KOPT-K1 (cell line): ENCODE data around the gene JHY.
"Not testable (repeated sequence)": the region's sequence is repeated elsewhere in the genome, so short reads cannot be mapped to it uniquely, and the experiment has no call there.

Experiments used
- H3K27ac ChIP-seq: fragments of 200-600 bp; sonication (generic); 2 replicates; pipeline ENCODE4 v1.5.1; 2016; ENCODE audit warnings: antibody characterized with exemption, mild to moderate bottlenecking, low read depth, low read length; ENCODE audit not compliant: poor library complexity, severe bottlenecking
- H3K36me3 ChIP-seq: fragments of 200-600 bp; sonication (generic); 2 replicates; pipeline ENCODE4 v1.5.1; 2017; ENCODE audit warnings: antibody characterized with exemption, mild to moderate bottlenecking, low read length, moderate library complexity; ENCODE audit not compliant: insufficient read depth
- H3K9me3 ChIP-seq: fragments of 200-600 bp; sonication (generic); 2 replicates; pipeline ENCODE4 v1.5.1; 2017; ENCODE audit warnings: antibody characterized with exemption, low read length, mild to moderate bottlenecking; ENCODE audit not compliant: insufficient read depth, poor library complexity, severe bottlenecking

JHY gene

DNA sequence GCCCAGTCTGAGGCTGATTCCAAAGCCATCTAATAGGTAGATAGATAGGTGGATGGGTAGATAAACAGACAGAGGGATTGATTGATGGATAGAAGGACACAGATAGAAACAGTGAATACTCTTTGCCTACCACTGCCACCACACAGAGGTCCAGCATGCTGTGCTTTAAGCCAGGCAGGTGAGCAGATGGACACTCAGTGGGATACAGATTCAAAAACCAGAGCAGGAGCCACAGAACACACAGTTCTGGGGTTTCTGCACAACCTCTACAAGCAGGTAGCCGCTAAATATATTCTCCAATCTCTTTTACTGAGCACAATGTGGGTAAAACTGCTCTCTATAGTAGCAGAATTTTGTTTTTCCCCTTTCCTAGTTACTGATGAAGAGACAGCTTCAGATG, 20.5 kb upstream of the JHY start:
- Histone ChIP-seq H3K27ac (no peak overlapping the region), H3K9me3 (no peaks in the 10 kb centered on the region), H3K36me3 (no peaks in the 10 kb centered on the region)

DNA sequence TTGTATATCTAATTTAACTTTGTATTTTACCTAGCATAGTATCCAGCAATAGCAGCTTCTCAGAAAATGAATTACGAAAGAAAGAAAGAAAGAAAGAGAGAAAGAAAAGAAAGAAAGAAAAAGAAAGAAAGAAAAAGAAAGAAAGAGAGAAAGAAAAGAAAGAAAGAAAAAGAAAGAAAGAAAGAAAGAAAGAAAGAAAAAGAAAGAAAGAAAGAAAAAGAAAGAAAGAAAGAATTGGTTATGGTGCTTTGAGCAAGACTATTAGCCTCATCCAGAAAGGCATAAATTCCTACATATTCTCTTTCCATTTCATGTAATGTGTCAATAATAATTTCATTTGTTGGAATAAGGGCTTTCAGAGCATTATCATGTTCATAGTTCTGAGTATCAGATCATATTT, 19.4 kb upstream of the JHY start:
- not testable (repeated sequence) for H3K9me3 ChIP-seq, H3K36me3 ChIP-seq, H3K27ac ChIP-seq

- Histone ChIP-seq H3K9me3 (no peaks in the 10 kb centered on the region), H3K36me3 (no peaks in the 10 kb centered on the region), H3K27ac (no peak overlapping the region)
Measured at GRCh38 chr11:122863704-122864326, 18.7 kb upstream of the JHY start.

- H3K9me3 ChIP-seq = no peaks in the 10 kb centered on the region
Measured at GRCh38 chr11:122864386-122865115, 18.0 kb upstream of the JHY start.

DNA sequence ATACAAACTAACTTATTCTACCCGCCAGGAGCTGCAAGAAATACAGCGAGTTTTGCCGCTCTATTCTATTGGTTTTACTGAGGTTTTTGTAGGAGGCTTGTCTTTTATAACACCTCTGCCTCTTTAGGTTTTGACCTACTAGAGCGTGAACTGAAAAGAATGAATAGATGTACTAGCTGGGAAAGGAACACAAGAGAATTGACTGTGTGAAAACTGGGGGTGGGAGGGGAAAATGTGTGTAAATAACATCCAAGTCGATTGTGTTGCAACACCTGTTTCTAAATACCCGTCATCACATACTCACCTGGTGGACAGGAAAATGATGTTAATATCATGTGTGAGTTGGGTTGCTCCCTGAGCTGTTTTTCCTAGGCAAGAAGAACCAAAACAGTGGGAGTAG, 12.9 kb upstream of the JHY start:
- Histone ChIP-seq H3K36me3 (no peaks in the 10 kb centered on the region), H3K27ac (no peak overlapping the region), H3K9me3 (no peaks in the 10 kb centered on the region)

More at GRCh38 chr11:122864386-122865115, 18.0 kb upstream of the JHY start:
- H3K27ac ChIP-seq = no peak overlapping the region
- no peaks in the 10 kb centered on the region for H3K36me3 ChIP-seq

DNA sequence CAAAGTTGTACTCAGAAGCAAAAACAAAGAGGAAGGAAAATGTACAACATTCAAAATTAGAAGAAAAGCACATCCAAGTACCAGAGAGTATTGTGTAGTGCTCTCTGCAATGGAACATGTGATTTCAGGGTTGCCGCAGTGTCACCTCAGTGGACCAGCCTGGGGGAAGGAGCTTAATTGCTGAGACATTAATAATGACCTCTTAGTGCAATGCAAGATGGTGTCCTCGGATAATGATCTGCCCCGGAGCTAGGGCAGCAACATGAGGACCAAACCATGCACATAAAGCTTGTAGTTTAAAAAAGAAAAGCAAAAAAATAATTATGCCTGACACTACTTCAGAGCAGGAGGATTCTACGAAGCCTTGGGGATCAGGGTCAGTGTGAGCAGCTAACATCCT, 11.3 kb upstream of the JHY start:
- H3K27ac ChIP-seq = no peak overlapping the region
- no peaks in the 10 kb centered on the region for H3K9me3 ChIP-seq
- no peaks in the 10 kb centered on the region for H3K36me3 ChIP-seq

DNA sequence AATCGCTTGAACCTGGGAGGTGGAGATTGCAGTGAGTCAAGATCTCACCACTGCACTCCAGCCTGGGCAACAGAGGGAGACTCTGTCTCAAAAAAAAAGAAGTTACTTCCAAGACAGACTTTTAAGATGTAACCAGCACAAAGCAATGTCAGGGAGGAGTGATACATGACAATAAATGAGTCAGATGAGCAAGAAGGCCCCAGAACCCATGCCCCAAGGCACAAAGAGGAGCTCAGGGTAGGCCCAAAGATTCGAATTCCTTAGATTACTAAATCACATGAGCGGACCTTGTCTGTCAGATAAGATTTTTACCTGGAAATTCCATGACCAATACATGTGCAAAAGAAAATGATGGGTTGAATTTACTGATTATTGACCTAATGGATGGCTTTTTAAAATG, 10.5 kb upstream of the JHY start:
- H3K9me3 ChIP-seq = no peaks in the 10 kb centered on the region
- no peaks in the 10 kb centered on the region for H3K36me3 ChIP-seq

GRCh38 chr11:122874991-122875390, 7.6 kb upstream of the JHY start:
- Histone ChIP-seq H3K27ac (no peak overlapping the region), H3K36me3 (no peaks in the 10 kb centered on the region), H3K9me3 (no peaks in the 10 kb centered on the region)

More for the DNA sequence above, 10.5 kb upstream of the JHY start:
- no peak overlapping the region for H3K27ac ChIP-seq

- Histone ChIP-seq H3K9me3 (no peaks in the 10 kb centered on the region), H3K36me3 (no peaks in the 10 kb centered on the region), H3K27ac (no peak overlapping the region)
Measured at GRCh38 chr11:122877732-122878131, 4.8 kb upstream of the JHY start.

DNA sequence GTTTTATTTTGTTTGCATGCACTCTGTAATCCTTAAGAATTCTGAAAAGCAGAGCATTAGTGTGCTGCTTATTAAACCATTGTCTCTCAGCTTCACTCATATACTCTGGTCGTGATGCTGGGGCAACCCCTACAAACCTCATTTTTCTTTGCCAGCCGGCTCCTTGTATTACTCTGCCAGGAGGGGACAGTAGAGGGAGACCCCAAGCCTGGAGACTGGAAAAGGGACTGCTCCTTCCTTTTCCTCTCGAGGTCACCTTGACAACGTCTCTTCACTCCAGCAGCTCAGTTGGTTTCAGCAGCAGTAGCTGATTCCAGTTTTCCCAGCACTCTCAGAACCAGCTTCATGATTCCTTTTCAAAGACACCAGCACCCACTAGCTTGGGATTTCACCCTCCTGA, 2.8 kb upstream of the JHY start:
- Histone ChIP-seq H3K9me3 (no peaks in the 10 kb centered on the region), H3K27ac (no peak overlapping the region), H3K36me3 (no peaks in the 10 kb centered on the region)

GRCh38 chr11:122882857-122883645, 492 bp downstream of the JHY start:
- Histone ChIP-seq H3K9me3 (no peaks in the 10 kb centered on the region), H3K27ac (no peak overlapping the region), H3K36me3 (no peaks in the 10 kb centered on the region)

DNA sequence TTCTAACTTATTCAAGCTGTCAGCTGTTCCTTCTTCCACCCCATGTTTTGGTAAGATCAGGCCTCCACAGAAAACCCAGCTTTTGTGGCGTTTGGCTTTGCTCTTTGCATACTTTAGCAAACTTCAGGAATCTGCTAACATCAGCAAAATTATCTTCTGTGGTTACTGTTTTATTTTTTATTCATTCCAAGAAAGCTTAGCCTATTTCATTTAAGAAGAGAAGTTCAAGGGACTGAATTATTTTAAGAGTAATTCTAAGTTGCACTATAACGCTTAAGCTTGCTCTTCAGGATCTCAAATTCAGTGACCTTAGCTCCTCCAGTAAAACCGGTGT, 1.1 kb downstream of the JHY start:
- no peaks in the 10 kb centered on the region for H3K36me3 ChIP-seq
- no peaks in the 10 kb centered on the region for H3K9me3 ChIP-seq
- no peak overlapping the region for H3K27ac ChIP-seq

- Histone ChIP-seq H3K9me3 (no peaks in the 10 kb centered on the region), H3K27ac (no peak overlapping the region), H3K36me3 (no peaks in the 10 kb centered on the region)
Measured at GRCh38 chr11:122888162-122888561, 5.6 kb downstream of the JHY start.

- Histone ChIP-seq H3K27ac (no peak overlapping the region), H3K36me3 (no peaks in the 10 kb centered on the region), H3K9me3 (no peaks in the 10 kb centered on the region)
Measured at GRCh38 chr11:122893131-122893530, 10.6 kb downstream of the JHY start.

DNA sequence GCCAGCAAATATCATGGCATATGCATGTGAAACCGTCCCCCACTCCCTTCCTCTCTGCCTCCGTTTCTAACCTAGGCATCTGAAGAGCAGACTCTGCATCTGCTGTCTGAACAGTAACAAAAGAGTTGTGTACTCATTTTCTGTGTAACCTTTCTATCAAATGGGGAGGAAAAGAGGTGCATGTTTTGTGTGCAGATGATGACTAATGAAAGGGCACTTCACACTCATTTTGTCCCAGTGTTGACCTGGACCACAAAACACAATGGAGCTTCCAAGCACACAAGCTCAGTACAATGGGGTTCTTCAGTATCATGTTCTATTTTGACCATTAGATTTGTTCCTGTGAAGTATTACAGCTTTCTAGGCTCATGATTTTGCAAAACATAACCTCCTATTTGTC, 13.0 kb downstream of the JHY start:
- H3K9me3 ChIP-seq = no peaks in the 10 kb centered on the region
- H3K36me3 ChIP-seq = no peaks in the 10 kb centered on the region
- no peak overlapping the region for H3K27ac ChIP-seq
